Iris pigment epithelial cell (primary cell): ENCODE measurements around the gene SOS1.
A peak's percentile ranks its signal among the peaks of the same experiment; 100 is the strongest.
"Not testable (repeated sequence)": the region's sequence is repeated elsewhere in the genome, so short reads cannot be mapped to it uniquely, and the experiment has no call there.

Source experiments
- DNase-seq: peaks from one replicate; pipeline ENCODE4 v3.0.0-alpha.2; 2011; ENCODE audit warnings: low read depth

Gene SOS1

GRCh38 chr2:39120771-39121522 lies at the start of gene SOS1:
TSS of gene SOS1 (minus strand) at chr2:39121051. CDS start at chr2:39120422, 629 bp downstream.
- peak; percentile 94 for DNase-seq

GRCh38 chr2:39164089-39164488 lies 43.2 kb upstream of the SOS1 start:
- peak; percentile 52 for DNase-seq

GRCh38 chr2:39160982-39161381 lies 40.1 kb upstream of the SOS1 start:
- peak; percentile 58 for DNase-seq

- DNase-seq, result no peak
These were observed 38.4 kb upstream of the SOS1 start for GRCh38 chr2:39159283-39159682.

GRCh38 chr2:39158351-39158750 lies 37.5 kb upstream of the SOS1 start:
- peak; percentile 50 for DNase-seq

GRCh38 chr2:39156846-39157245 lies 36.0 kb upstream of the SOS1 start:
- no peak for DNase-seq

- peak; percentile 47 for DNase-seq
These were observed 35.3 kb upstream of the SOS1 start for GRCh38 chr2:39156107-39156506.

GRCh38 chr2:39155573-39155972 lies 34.7 kb upstream of the SOS1 start:
- not testable (repeated sequence) for DNase-seq

GRCh38 chr2:39154944-39155343 lies 34.1 kb upstream of the SOS1 start:
- DNase-seq, result no peak

GRCh38 chr2:39153312-39153711 lies 32.5 kb upstream of the SOS1 start:
- no peak for DNase-seq

GRCh38 chr2:39152504-39152903 lies 31.7 kb upstream of the SOS1 start:
- DNase-seq, result no peak

- no peak for DNase-seq
These were observed 30.1 kb upstream of the SOS1 start for GRCh38 chr2:39150890-39151497.

GRCh38 chr2:39150102-39150562 lies 29.3 kb upstream of the SOS1 start:
- DNase-seq, result no peak

- no peak for DNase-seq
These were observed 25.8 kb upstream of the SOS1 start for GRCh38 chr2:39146630-39147029.

- DNase-seq, result no peak
These were observed 25.1 kb upstream of the SOS1 start for GRCh38 chr2:39145906-39146421.

GRCh38 chr2:39144416-39144815 lies 23.6 kb upstream of the SOS1 start:
- no peak for DNase-seq

GRCh38 chr2:39142904-39143605 lies 22.2 kb upstream of the SOS1 start:
- DNase-seq, result no peak

- DNase-seq, result no peak
These were observed 20.8 kb upstream of the SOS1 start for GRCh38 chr2:39141334-39142271.

- DNase-seq, result not testable (repeated sequence)
These were observed 20.1 kb upstream of the SOS1 start for GRCh38 chr2:39140948-39141333.

- no peak for DNase-seq
These were observed 19.5 kb upstream of the SOS1 start for GRCh38 chr2:39140322-39140847.

- no peak for DNase-seq
These were observed 18.8 kb upstream of the SOS1 start for GRCh38 chr2:39139511-39140237.
